WTC11 (cell line): ENCODE measurements around the gene RBP2.

Source experiments
- CREB1 ChIP-seq: sonication (generic); formaldehyde crosslinking; IDR thresholded peaks from 2 replicates; pipeline ENCODE4 v1.8.0; 2023; ENCODE audit warnings: mild to moderate bottlenecking, missing genetic modification reagents
- NFE2L1 ChIP-seq: sonication (generic); formaldehyde crosslinking; IDR thresholded peaks from 2 replicates; pipeline ENCODE4 v1.8.1; 2023; ENCODE audit warnings: missing genetic modification reagents
- SP1 ChIP-seq: sonication (generic); formaldehyde crosslinking; conservative IDR thresholded peaks from 2 replicates; pipeline ENCODE4 v1.8.1; 2022; ENCODE audit warnings: missing genetic modification reagents
- ZNF121 ChIP-seq: sonication (generic); formaldehyde crosslinking; IDR thresholded peaks from 2 replicates; pipeline ENCODE4 v1.8.0; 2023; ENCODE audit warnings: missing genetic modification reagents
- TF ChIP-seq, protein P1 (sequence below): fragments of 200-600 bp; IDR thresholded peaks from 2 replicates; pipeline ENCODE4 v1.8.0; 2022; ENCODE audit warnings: antibody characterized with exemption
- TF ChIP-seq, protein P2 (sequence below): sonication (generic); formaldehyde crosslinking; IDR thresholded peaks from 2 replicates; pipeline ENCODE4 v1.8.0; 2022; ENCODE audit warnings: mild to moderate bottlenecking, missing genetic modification reagents

DNA sequence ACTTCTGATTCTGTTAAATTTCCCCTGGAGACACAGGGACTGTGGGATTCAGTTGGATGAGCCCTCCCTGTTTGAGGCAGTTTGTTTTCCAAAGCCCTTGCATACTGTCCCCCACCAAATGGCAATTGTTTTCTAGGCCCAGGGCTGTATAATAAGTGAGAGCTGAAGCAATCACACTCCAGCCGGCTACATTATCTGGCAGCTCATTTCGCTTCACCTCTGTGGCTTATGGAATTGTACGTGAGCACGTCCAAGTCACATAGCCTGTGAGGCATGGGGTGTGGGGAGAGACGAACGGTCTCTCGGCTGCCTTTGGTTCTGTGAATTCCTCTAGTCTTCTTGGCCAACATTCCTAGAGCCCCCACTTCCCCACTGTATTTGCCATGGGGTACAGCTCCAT lies 10.7 kb downstream of the RBP2 start:
- TF ChIP-seq, protein P1, sequence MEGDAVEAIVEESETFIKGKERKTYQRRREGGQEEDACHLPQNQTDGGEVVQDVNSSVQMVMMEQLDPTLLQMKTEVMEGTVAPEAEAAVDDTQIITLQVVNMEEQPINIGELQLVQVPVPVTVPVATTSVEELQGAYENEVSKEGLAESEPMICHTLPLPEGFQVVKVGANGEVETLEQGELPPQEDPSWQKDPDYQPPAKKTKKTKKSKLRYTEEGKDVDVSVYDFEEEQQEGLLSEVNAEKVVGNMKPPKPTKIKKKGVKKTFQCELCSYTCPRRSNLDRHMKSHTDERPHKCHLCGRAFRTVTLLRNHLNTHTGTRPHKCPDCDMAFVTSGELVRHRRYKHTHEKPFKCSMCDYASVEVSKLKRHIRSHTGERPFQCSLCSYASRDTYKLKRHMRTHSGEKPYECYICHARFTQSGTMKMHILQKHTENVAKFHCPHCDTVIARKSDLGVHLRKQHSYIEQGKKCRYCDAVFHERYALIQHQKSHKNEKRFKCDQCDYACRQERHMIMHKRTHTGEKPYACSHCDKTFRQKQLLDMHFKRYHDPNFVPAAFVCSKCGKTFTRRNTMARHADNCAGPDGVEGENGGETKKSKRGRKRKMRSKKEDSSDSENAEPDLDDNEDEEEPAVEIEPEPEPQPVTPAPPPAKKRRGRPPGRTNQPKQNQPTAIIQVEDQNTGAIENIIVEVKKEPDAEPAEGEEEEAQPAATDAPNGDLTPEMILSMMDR = no peak
- TF ChIP-seq, protein P2, sequence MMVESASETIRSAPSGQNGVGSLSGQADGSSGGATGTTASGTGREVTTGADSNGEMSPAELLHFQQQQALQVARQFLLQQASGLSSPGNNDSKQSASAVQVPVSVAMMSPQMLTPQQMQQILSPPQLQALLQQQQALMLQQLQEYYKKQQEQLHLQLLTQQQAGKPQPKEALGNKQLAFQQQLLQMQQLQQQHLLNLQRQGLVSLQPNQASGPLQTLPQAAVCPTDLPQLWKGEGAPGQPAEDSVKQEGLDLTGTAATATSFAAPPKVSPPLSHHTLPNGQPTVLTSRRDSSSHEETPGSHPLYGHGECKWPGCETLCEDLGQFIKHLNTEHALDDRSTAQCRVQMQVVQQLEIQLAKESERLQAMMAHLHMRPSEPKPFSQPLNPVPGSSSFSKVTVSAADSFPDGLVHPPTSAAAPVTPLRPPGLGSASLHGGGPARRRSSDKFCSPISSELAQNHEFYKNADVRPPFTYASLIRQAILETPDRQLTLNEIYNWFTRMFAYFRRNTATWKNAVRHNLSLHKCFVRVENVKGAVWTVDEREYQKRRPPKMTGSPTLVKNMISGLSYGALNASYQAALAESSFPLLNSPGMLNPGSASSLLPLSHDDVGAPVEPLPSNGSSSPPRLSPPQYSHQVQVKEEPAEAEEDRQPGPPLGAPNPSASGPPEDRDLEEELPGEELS (CRISPR knock-in tag) = no peak
- TF ChIP-seq ZNF121 (CRISPR knock-in tag) (no peak), NFE2L1 (no peak), SP1 (CRISPR knock-in tag) (no peak), CREB1 (CRISPR knock-in tag) (no peak)
